A549 (cell line): ENCODE data around the gene PPP1R9A. TPM values are rescaled to one million over a fixed set of nuclear protein-coding genes. Genes with fewer than 3 reads are reported as not detected.
A peak's percentile ranks its signal among the peaks of the same experiment; 100 is the strongest.

ENCODE experiments used
- ATAC-seq, 2 experiments: fragments of 200-7000 bp in 1 of 2; fragments of >200 bp in 1 of 2; cut with Nextera tagmentation in 1 of 2; cut with Tn5 transposase in 1 of 2; 3 replicates each; pipeline versions ENCODE4 v1.8.0 to v1.9.1; 2018 to 2020; ENCODE audit warnings: mild to moderate bottlenecking in 1 of 2, moderate library complexity in 1 of 2
- CTCF ChIA-PET: fragments of 300-600 bp; sonication (Branson Sonifier 250); formaldehyde crosslinking; extraction: SDS; loops from one replicate; lab custom pipeline; 2021; ENCODE audit warnings: antibody characterized with exemption, inconsistent platforms; lab: Yijun Ruan, JAX
- POLR2A ChIA-PET: fragments of 350-600 bp; formaldehyde crosslinking; extraction: SDS; loops from one replicate; lab custom pipeline; 2021; ENCODE audit warnings: antibody characterized with exemption, inconsistent platforms; lab: Yijun Ruan, JAX
- DNase-seq, 2 experiments: peaks; one replicate each; pipeline versions ENCODE4 v3.0.0 to v3.0.0-alpha.2; 2011 to 2016; ENCODE audit warnings: low read depth in 1 of 2, low spot score in 1 of 2
- FAIRE-seq: peaks from 2 replicates; lab custom pipeline; 2011; peaks lifted over from hg19 to GRCh38; lab: Jason Lieb, UNC
- H3K27ac ChIP-seq, 2 experiments: fragments of >200 bp; sonication (Bioruptor Twin); formaldehyde crosslinking; 3 replicates each; pipeline ENCODE4 v1.5.1; 2016 to 2017
- H3K4me1 ChIP-seq: fragments of >200 bp; sonication (Bioruptor Twin); formaldehyde crosslinking; 3 replicates; pipeline ENCODE4 v1.6.1; 2016
- H3K4me2 ChIP-seq: fragments of >200 bp; sonication (Bioruptor Twin); formaldehyde crosslinking; 3 replicates; pipeline ENCODE4 v1.6.1; 2016
- H3K4me3 ChIP-seq: fragments of >200 bp; sonication (Bioruptor Twin); formaldehyde crosslinking; 3 replicates; pipeline ENCODE4 v1.5.1; 2016
- H3K9me3 ChIP-seq: fragments of >200 bp; sonication (Bioruptor Twin); formaldehyde crosslinking; 3 replicates; pipeline ENCODE4 v1.6.1; 2016
- CBX8 ChIP-seq: fragments of 200-600 bp; sonication (generic); IDR thresholded peaks from 2 replicates; pipeline ENCODE4 v1.6.1; 2016
- EHMT2 ChIP-seq: fragments of 200-600 bp; sonication (generic); IDR thresholded peaks from 2 replicates; pipeline ENCODE4 v1.6.1; 2016; ENCODE audit warnings: antibody characterized with exemption, low read depth, mild to moderate bottlenecking, moderate library complexity
- EP300 ChIP-seq, 2 experiments: fragments of >200 bp; sonication (Bioruptor Twin); formaldehyde crosslinking; IDR thresholded peaks; 2 replicates in 1 of 2; 3 replicates in 1 of 2; pipeline ENCODE4 v1.6.1; 2016 to 2017
- FOSL2 ChIP-seq, 2 experiments: fragments of 450-650 bp in 1 of 2; fragments of >200 bp in 1 of 2; sonication (Bioruptor Twin) in 1 of 2; formaldehyde crosslinking; IDR thresholded peaks; 2 replicates each; pipeline versions ENCODE4 v1.5.0 to v1.6.1; 2016 to 2020; ENCODE audit warnings: mild to moderate bottlenecking in 1 of 2, moderate library complexity in 1 of 2
- FOXS1 ChIP-seq: fragments of 250-450 bp; sonication (Bioruptor Pico); IDR thresholded peaks from 2 replicates; pipeline ENCODE4 v1.5.0; 2020; ENCODE audit warnings: mild to moderate bottlenecking, moderate library complexity
- GATA3 ChIP-seq: IDR thresholded peaks from 2 replicates; pipeline ENCODE4 v1.6.1; 2012; ENCODE audit warnings: borderline replicate concordance
- HOXB13 ChIP-seq: fragments of 250-450 bp; sonication (Bioruptor Pico); IDR thresholded peaks from 2 replicates; pipeline ENCODE4 v1.5.0; 2020; ENCODE audit warnings: low read depth, mild to moderate bottlenecking, moderate library complexity
- HOXB5 ChIP-seq: fragments of 250-450 bp; sonication (Bioruptor Pico); IDR thresholded peaks from 2 replicates; pipeline ENCODE4 v1.5.0; 2020; ENCODE audit warnings: mild to moderate bottlenecking, moderate library complexity
- JUN ChIP-seq, 2 experiments: fragments of >200 bp; sonication (Bioruptor Twin); formaldehyde crosslinking; IDR thresholded peaks; 2 replicates in 1 of 2; 3 replicates in 1 of 2; pipeline ENCODE4 v1.6.1; 2016 to 2017
- PHF8 ChIP-seq: fragments of 200-600 bp; sonication (generic); IDR thresholded peaks from 2 replicates; pipeline ENCODE4 v1.6.1; 2016; ENCODE audit warnings: low read depth, mild to moderate bottlenecking, antibody characterized with exemption, moderate library complexity, borderline replicate concordance
- POLR2AphosphoS2 ChIP-seq: conservative IDR thresholded peaks from 2 replicates; pipeline ENCODE4 v1.6.1; 2012; ENCODE audit warnings: low read length, improper control_type of control experiment, inconsistent platforms
- RCOR1 ChIP-seq: fragments of 150-350 bp; IDR thresholded peaks from 2 replicates; pipeline ENCODE4 v1.6.1; 2014; ENCODE audit warnings: antibody characterized with exemption, low read length, low read depth
- RNF2 ChIP-seq: fragments of 200-600 bp; sonication (generic); IDR thresholded peaks from 2 replicates; pipeline ENCODE4 v1.6.1; 2016; ENCODE audit warnings: low read depth, mild to moderate bottlenecking, antibody characterized with exemption, moderate library complexity, borderline replicate concordance
- SMC3 ChIP-seq: fragments of >200 bp; sonication (Bioruptor Twin); formaldehyde crosslinking; IDR thresholded peaks from 3 replicates; pipeline ENCODE4 v1.6.1; 2018; ENCODE audit warnings: inconsistent platforms
- SREBF2 ChIP-seq: fragments of 450-650 bp; IDR thresholded peaks from 2 replicates; pipeline ENCODE4 v1.6.1; 2014; ENCODE audit warnings: mild to moderate bottlenecking, moderate library complexity
- TFCP2L1 ChIP-seq: fragments of 250-450 bp; sonication (Bioruptor Pico); IDR thresholded peaks from 2 replicates; pipeline ENCODE4 v1.5.0; 2021; ENCODE audit warnings: mild to moderate bottlenecking
- TP53 ChIP-seq: fragments of 250-450 bp; sonication (Bioruptor Pico); IDR thresholded peaks from 2 replicates; pipeline ENCODE4 v1.5.0; 2021; ENCODE audit warnings: mild to moderate bottlenecking, moderate library complexity
- ZNF302 ChIP-seq: fragments of 250-450 bp; sonication (Bioruptor Pico); IDR thresholded peaks from 2 replicates; pipeline ENCODE4 v1.9.0; 2021; ENCODE audit warnings: inconsistent platforms, mild to moderate bottlenecking, moderate library complexity
- ZSCAN20 ChIP-seq: fragments of 250-450 bp; sonication (Bioruptor Pico); IDR thresholded peaks from 2 replicates; pipeline ENCODE4 v1.8.0; 2022; ENCODE audit warnings: mild to moderate bottlenecking, moderate library complexity
- polyA plus RNA-seq, 4 experiments: library from polyadenylated mRNA; depleted of rRNA in 3 of 4; stranded (reverse); fragments of >200 nt; fragmentation: RNase III in 1 of 4; extraction: RNeasy Plus Mini Kit Qiagen cat#74134 plus additional on column Dnase treatment in 1 of 4; gene quantifications; 2 replicates in 3 of 4; 3 replicates in 1 of 4; pipeline ENCODE4 v1.2.3, GENCODE V29; 2011 to 2017
- TF ChIP-seq, protein P1 (sequence below): fragments of 450-650 bp; IDR thresholded peaks from 2 replicates; pipeline ENCODE4 v1.6.1; 2014; ENCODE audit warnings: antibody characterized with exemption
- TF ChIP-seq, protein P2 (sequence below): IDR thresholded peaks from 2 replicates; pipeline ENCODE4 v1.6.1; 2012
- TF ChIP-seq, protein P3 (sequence below): IDR thresholded peaks from 2 replicates; pipeline ENCODE4 v1.6.1; 2012
- TF ChIP-seq, protein P4 (sequence below): fragments of 250-450 bp; sonication (Bioruptor Pico); IDR thresholded peaks from 2 replicates; pipeline ENCODE4 v1.5.0; 2021; ENCODE audit warnings: mild to moderate bottlenecking, moderate library complexity, borderline replicate concordance
- TF ChIP-seq, protein P5 (sequence below): IDR thresholded peaks from 2 replicates; pipeline ENCODE4 v1.6.1; 2012; ENCODE audit warnings: low read depth, borderline replicate concordance
- TF ChIP-seq, protein P6 (sequence below): fragments of >200 bp; sonication (Bioruptor Twin); formaldehyde crosslinking; IDR thresholded peaks from 2 replicates; pipeline ENCODE4 v1.6.1; 2016

Gene PPP1R9A
- polyA plus RNA-seq, 2 of the 4 experiments (the other 2 are of a cell fraction): 5.0 to 18.7 TPM

DNA sequence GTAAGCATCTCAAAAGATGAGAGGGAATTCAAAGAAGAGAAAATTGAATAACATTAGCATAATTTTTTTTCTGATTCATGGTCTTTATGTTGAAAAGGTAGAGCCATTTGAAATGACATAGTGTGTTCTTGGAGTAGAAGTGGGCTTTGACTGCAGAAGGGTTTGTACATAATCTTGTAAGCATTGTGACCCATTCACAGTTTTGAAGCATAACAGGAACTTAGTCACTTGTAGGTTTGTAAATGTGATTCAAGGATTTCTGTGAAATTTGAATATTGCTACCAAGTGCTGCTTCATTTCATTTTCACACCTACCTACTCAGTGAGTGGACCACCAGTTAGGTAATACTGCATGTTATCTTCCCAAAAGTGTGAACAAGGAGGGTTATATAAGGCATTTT, 348.3 kb downstream of the PPP1R9A start:
- no peak overlapping the region for H3K4me2 ChIP-seq
- peak overlapping the region in 1 of 2 experiments; percentile 45; a peak in 3 of 6 replicates for H3K27ac ChIP-seq
- DNase-seq (no peak), ATAC-seq (no peak), FAIRE-seq (no peak)
- ChIA-PET POLR2A (no interaction called here), CTCF (interaction anchor here (0.6 to 1.0 kb wide), 2 partner anchors 9 to 109 kb away, joined by 3 to 7 read pairs; no protein-coding TSS in a partner anchor)
- no peaks in the 10 kb centered on the region for H3K9me3 ChIP-seq
- H3K4me1 ChIP-seq: peaks cover 8% of the 10 kb centered on the region
- TF ChIP-seq JUN (IDR thresholded peaks at IDR 0.05) (no peak), EP300 (IDR thresholded peaks at IDR 0.05) (no peak), RNF2 (no peak), ZSCAN20 (CRISPR knock-in tag) (no peak), PHF8 (no peak), EHMT2 (no peak), RCOR1 (no peak), SMC3 (no peak), TP53 (CRISPR knock-in tag) (no peak), FOXS1 (CRISPR knock-in tag) (no peak), CBX8 (no peak), SREBF2 (no peak), POLR2AphosphoS2 (no peak), HOXB5 (CRISPR knock-in tag) (no peak), HOXB13 (CRISPR knock-in tag) (no peak), ZNF302 (CRISPR knock-in tag) (no peak)
- TF ChIP-seq, protein P1, sequence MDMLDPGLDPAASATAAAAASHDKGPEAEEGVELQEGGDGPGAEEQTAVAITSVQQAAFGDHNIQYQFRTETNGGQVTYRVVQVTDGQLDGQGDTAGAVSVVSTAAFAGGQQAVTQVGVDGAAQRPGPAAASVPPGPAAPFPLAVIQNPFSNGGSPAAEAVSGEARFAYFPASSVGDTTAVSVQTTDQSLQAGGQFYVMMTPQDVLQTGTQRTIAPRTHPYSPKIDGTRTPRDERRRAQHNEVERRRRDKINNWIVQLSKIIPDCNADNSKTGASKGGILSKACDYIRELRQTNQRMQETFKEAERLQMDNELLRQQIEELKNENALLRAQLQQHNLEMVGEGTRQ: no peak
- TF ChIP-seq, protein P2, sequence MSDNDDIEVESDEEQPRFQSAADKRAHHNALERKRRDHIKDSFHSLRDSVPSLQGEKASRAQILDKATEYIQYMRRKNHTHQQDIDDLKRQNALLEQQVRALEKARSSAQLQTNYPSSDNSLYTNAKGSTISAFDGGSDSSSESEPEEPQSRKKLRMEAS: no peak
- TF ChIP-seq, protein P3, sequence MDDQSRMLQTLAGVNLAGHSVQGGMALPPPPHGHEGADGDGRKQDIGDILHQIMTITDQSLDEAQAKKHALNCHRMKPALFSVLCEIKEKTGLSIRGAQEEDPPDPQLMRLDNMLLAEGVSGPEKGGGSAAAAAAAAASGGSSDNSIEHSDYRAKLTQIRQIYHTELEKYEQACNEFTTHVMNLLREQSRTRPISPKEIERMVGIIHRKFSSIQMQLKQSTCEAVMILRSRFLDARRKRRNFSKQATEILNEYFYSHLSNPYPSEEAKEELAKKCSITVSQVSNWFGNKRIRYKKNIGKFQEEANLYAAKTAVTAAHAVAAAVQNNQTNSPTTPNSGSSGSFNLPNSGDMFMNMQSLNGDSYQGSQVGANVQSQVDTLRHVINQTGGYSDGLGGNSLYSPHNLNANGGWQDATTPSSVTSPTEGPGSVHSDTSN: no peak
- TF ChIP-seq, protein P4, sequence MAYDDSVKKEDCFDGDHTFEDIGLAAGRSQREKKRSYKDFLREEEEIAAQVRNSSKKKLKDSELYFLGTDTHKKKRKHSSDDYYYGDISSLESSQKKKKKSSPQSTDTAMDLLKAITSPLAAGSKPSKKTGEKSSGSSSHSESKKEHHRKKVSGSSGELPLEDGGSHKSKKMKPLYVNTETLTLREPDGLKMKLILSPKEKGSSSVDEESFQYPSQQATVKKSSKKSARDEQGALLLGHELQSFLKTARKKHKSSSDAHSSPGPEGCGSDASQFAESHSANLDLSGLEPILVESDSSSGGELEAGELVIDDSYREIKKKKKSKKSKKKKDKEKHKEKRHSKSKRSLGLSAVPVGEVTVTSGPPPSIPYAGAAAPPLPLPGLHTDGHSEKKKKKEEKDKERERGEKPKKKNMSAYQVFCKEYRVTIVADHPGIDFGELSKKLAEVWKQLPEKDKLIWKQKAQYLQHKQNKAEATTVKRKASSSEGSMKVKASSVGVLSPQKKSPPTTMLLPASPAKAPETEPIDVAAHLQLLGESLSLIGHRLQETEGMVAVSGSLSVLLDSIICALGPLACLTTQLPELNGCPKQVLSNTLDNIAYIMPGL: no peak
- H3K4me3 ChIP-seq: no peak overlapping the region

DNA sequence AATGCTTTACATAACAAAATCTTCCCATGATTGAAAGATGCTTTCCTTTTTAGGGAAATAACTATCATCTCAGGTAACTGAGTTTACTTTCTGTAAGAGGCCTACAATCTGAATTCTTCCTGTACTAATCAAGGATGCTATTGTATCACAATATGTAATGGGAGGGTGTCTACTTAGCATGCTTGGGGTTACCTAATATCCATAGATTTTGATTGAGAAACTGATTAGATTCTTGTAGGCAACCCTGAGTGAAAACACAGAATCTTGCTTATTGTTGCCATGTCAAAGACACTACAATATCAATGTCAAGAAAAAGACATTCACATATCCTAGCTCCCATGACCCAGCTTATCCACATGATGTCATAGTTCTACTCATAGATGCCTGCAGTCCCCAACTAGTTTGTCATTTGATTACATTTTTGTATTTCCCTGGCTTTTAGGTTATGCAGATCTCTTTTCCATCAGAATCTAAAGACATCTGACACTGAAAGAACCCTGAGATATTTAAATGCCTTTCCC, 354.6 kb downstream of the PPP1R9A start:
- DNase-seq (no peak), ATAC-seq (no peak), FAIRE-seq (peak; percentile 73)
- Histone ChIP-seq H3K4me2 (no peak overlapping the region), H3K9me3 (no peaks in the 10 kb centered on the region), H3K4me3 (no peak overlapping the region), H3K27ac (peak overlapping the region; percentile 97 to 100), H3K4me1 (peaks cover 46% of the 10 kb centered on the region)
- TF ChIP-seq RNF2 (no peak), FOSL2 (IDR thresholded peaks at IDR 0.05) (no peak), FOSL2 (CRISPR knock-in tag; IDR thresholded peaks at IDR 0.05) (no peak), TFCP2L1 (CRISPR knock-in tag) (no peak), HOXB13 (CRISPR knock-in tag) (no peak), POLR2AphosphoS2 (no peak), GATA3 (no peak), JUN (IDR thresholded peaks at IDR 0.05) (no peak)
- TF ChIP-seq, protein P5, sequence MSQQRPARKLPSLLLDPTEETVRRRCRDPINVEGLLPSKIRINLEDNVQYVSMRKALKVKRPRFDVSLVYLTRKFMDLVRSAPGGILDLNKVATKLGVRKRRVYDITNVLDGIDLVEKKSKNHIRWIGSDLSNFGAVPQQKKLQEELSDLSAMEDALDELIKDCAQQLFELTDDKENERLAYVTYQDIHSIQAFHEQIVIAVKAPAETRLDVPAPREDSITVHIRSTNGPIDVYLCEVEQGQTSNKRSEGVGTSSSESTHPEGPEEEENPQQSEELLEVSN: no peak
- TF ChIP-seq, protein P6, sequence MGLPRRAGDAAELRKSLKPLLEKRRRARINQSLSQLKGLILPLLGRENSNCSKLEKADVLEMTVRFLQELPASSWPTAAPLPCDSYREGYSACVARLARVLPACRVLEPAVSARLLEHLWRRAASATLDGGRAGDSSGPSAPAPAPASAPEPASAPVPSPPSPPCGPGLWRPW: no peak
- ChIA-PET CTCF (interaction anchor here (1.2 kb wide), 1 partner anchor 134 kb away, joined by 4 read pairs; the partner anchor contains the start of gene PON3), POLR2A (no interaction called here)
